GM21723 (cell line): Measurements from ENCODE around the gene CA10.

Experiments
- ATAC-seq: cut with Tn5 transposase; IDR thresholded peaks from one replicate; pipeline ENCODE4 v1.9.1; 2021; ENCODE audit warnings: mild to moderate bottlenecking, moderate library complexity; ENCODE audit not compliant: unreplicated experiment

CA10 gene

GRCh38 chr17:51613255-51613654 is 545.3 kb downstream of the CA10 start:
- ATAC-seq: no peak

DNA sequence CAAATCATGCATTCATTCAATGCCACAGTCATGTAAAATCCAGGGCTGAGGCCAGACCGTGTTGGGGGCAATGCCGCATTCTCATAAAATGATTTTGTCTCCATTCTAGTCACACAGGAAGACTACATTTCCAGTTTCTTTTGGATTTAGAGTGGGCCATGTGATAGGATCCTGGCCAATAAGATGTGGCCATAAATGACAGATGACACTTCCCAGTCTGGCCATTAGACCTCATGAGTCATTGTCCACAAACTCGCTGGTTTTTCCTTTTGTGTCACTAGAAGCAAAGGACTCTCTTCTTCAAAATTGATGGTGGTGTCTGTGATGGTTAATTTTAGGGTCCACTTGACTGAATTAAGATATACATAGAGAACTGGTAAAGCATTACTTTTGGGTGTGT is 545.8 kb downstream of the CA10 start:
- ATAC-seq: no peak

DNA sequence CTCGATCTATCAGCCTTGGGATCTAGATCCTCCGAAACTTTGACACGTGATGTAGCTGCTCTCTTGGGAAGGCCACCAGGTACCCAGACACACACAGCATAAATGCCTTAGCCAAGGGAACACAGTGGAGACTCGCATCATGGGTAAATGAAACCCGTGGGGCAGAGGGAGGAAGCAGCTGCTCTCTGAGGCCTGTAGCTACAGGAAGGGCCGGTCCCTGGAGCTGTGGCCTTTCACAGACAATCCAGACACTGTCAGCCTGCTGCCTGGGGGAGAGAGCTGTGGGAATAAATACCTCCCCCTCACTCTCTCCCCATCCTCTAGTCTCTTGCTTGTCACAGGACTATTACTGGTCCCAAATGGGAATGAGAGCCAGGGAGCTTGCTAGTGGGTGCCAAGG is 546.9 kb downstream of the CA10 start:
- no peak for ATAC-seq

DNA sequence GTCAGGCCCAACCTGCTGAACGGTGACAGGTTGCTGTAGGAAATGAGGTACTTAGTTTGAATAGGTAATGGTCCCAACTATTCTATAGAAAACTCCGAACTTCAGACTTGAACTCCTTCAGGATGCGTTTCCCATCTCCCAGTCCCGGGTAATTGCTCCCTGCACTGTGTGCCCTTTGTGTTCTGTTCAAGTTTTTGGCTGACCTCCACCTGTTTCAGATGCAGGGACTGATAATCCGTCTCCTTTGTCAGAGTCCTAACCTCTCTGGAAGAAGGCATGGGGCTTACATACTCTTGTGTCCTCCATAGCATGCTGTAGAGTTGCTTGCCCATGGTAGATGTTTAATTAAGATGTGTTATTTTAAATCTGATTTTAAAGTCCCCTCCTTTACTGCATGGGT is 547.7 kb downstream of the CA10 start:
- ATAC-seq: no peak

DNA sequence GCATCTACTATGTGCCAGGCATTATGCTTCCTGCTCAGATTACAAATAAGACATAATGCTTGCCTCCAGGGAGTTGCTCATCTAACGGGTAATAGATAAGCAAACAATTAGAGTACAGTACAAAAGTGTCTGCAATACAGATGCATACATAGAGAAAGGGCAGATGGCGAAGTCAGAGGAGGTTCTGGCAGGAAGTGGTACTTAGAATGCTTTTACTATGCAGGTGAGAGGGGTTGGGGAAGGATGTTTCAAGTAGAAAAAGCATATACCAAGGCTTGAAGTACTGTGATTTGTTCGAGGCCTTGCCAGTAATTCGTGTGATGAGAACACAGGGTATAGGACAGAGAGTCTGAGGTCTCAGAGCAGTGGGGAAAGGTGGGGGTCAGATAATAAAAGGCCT is 548.4 kb downstream of the CA10 start:
- no peak for ATAC-seq

GRCh38 chr17:51608251-51608933 is 550.1 kb downstream of the CA10 start:
- ATAC-seq: no peak

GRCh38 chr17:51607512-51607911 is 551.0 kb downstream of the CA10 start:
- ATAC-seq: no peak

DNA sequence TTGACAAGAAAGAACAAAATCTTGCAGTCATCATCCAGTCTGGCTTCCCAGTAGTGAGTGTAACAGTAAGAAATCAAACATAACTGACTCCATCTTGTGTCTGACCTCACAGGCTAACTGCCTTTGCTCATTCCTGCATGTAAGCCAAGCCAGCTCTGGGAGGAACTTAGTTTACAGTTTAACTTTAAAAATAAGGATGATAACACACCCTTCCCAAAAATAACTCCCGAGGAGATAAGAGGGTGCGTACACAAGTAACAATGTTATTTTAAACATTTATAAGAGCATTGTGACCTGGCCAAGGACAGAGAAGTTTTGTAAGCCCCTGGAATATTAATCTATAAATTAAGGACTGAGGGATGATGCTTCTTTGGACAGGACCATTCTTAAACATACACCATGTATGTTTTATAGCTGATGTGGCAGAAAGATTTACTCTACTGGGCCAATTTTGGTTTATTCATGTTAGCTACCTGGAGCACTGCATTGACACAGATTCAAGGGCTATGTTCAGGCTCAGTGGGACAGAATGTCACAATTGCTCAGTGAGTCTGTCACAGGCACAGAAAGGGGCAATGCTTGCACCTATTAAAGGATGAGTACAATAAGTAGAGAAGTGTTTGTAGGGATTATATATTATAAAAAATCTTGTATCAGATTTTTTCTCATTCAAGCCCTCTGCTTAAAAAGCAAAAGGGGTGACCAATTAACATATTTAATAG is 554.1 kb downstream of the CA10 start:
- ATAC-seq: no peak

GRCh38 chr17:51601622-51602261 is 556.8 kb downstream of the CA10 start:
- ATAC-seq: no peak

DNA sequence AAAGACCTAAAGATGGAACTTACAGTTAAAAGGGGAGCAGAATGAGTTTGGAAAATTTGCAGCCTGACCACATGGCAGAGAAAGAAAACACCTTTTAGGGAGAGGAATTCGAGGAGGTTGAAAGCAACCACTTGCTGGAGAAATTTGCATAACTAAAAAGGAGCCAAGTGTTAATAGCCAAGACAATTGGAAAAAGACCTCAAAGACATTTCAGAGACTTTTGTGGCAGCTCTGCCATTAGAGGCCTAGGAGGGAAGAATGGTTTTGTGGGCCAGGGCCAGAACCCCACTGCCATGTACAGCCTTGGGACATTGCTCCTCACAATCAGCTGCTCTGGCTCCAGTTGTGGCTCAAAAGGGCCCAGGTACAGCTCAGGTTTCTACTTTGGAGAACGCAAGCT is 559.7 kb downstream of the CA10 start:
- no peak for ATAC-seq

- ATAC-seq: no peak
Observed at GRCh38 chr17:51597345-51597744, 561.2 kb downstream of the CA10 start.

- ATAC-seq: no peak
Observed at GRCh38 chr17:51595826-51596398, 562.6 kb downstream of the CA10 start.

DNA sequence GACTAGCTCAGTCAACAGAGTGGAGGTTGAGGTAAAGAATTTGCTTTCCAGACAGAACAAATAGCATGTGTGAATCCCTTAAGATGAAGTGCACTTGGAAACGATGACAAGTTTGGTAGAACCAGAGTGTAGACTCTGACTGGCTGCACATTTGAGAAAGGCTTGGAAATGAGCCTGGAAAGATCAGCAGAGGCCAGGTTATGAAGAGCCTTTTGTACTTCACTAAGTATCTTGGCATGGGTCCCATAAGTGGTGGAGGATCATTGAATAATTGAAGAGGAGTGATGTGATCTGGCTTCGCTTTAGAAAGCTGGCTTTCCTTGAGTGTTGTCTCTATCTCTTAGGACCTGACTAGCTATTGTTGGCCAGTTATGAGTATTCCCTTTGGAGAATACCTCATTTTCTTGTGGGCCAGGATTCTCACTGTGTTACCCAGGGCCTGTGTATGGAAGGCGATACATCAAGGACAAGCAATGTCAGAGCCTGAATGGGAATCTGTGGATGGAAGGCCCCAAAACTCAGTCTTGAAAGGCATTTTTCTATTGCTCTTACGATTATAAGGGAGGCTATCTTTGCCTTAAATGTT is 568.4 kb downstream of the CA10 start:
- ATAC-seq: no peak

DNA sequence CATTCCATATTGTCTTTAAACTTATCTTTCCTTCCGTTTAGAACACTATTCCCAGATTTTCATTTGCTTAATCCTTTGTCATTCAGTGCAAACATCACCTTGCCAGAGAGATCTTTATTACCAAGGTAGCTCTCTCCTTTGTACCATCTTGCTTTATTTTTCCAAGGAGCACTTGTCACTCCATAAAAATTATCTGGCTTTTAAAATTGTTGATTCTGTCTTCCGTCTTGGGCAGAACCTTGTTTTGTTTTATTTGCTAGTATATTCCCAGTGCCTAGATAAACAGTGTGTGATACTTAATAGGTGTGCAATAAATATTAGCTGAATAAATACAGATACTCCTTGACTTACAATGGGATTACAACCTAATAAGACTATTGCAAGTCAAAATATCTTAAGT is 570.5 kb downstream of the CA10 start:
- ATAC-seq: no peak

DNA sequence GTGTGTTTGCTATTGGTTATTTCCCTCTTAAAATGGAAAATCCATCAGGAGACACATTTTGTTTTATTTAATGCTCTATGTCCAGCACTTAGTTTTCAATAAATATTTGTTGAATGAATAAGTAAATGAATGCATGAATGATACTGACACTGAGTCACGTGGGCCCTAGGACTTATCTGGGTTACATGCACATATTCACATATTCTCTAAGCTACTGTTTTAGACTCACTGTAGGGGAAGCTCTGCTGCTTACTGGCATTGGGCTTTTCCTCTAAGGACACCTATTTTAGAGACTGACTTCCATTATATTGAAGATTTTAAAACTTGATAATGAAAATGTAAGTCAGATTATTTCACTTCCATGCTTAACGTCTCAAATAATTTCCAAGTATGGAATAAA is 571.0 kb downstream of the CA10 start:
- ATAC-seq: no peak

GRCh38 chr17:51585514-51586104 is 572.9 kb downstream of the CA10 start:
- no peak for ATAC-seq

GRCh38 chr17:51580869-51581268 is 577.6 kb downstream of the CA10 start:
- no peak for ATAC-seq
